H1 (cell line): ENCODE data around the gene KLF12. TPM values are rescaled to one million over a fixed set of nuclear protein-coding genes. Genes with fewer than 3 reads are reported as not detected.

Experiments used
- HDAC2 ChIP-seq, 2 experiments: fragments of 300-600 bp in 1 of 2; sonication (generic) in 1 of 2; IDR thresholded peaks; 2 replicates each; pipeline ENCODE4 v1.6.1; 2011 to 2012; ENCODE audit warnings: low read depth in 2 of 2, low read length in 2 of 2, mild to moderate bottlenecking in 2 of 2, moderate library complexity in 2 of 2, borderline replicate concordance in 1 of 2, inconsistent platforms in 1 of 2
- KDM4A ChIP-seq: IDR thresholded peaks from one replicate; pipeline ENCODE4 v1.7.1; 2012; ENCODE audit warnings: low read depth, mild to moderate bottlenecking, moderate library complexity, low read length, inconsistent platforms; ENCODE audit not compliant: severe bottlenecking
- NANOG ChIP-seq: IDR thresholded peaks from 2 replicates; pipeline ENCODE4 v1.6.1; 2011; ENCODE audit warnings: low read length, low read depth, mild to moderate bottlenecking, inconsistent platforms; ENCODE audit not compliant: insufficient read depth, poor library complexity, severe bottlenecking
- POU5F1 ChIP-seq: IDR thresholded peaks from 2 replicates; pipeline ENCODE4 v1.6.1; 2011; ENCODE audit warnings: low read depth, mild to moderate bottlenecking, low read length, moderate library complexity
- SRF ChIP-seq: IDR thresholded peaks from 2 replicates; pipeline ENCODE4 v1.6.1; 2011; ENCODE audit warnings: mild to moderate bottlenecking, low read depth, low read length, moderate library complexity
- polyA plus RNA-seq, 7 experiments: library from polyadenylated mRNA; depleted of rRNA in 3 of 7; stranded (reverse) in 5 of 7; unstranded in 2 of 7; fragments of >200 nt in 5 of 7; fragments of 200-250 nt in 2 of 7; gene quantifications; 1 replicate in 5 of 7; 2 replicates in 1 of 7; 4 replicates in 1 of 7; pipeline versions ENCODE4 v1.2.1 to v1.2.3, GENCODE V29; 2011 to 2013; ENCODE audit warnings: missing spikeins in 2 of 7, mixed read lengths in 2 of 7
- total RNA-seq: library from RNA; stranded (reverse); fragmentation: NEBNext Ultra II Directional; extraction: Animal tissue kit (Norgen Biotek cat#: 25700); gene quantifications from 2 replicates; pipeline ENCODE4 v1.2.1, GENCODE V29; 2021

Gene KLF12
- total and polyA plus RNA-seq, 2 of the 8 experiments (the other 6 are each of a cell fraction or from before 2014, with no cell fraction given): 6.6 to 12.1 TPM

- TF ChIP-seq SRF (no peak), KDM4A (peak; percentile 52), HDAC2 (IDR thresholded peaks at IDR 0.05; ENCODE audit: borderline replicate concordance in 1 of 2, low read depth in 2 of 2, low read length in 2 of 2) (no peak), POU5F1 (no peak), NANOG (no peak)
These were observed 2.0 kb upstream of the KLF12 start (continued) for GRCh38 chr13:74136084-74136658.
